ENCODE results near the gene CD7.

The CD7 gene

GRCh38 chr17:82267575-82268379 is 49.6 kb downstream of the CD7 start:
- H3K36me3 ChIP-seq (ENCODE audit: insufficient read depth, low read length): peaks cover 63% of the 10 kb centered on the region
- peaks cover 3% of the 10 kb centered on the region; the same call in 1 of the 2 replicates for H3K4me1 ChIP-seq (ENCODE audit: insufficient read depth, low read length)
- no peaks in the 10 kb centered on the region for H3K9me3 ChIP-seq (ENCODE audit: insufficient read depth, low read depth, low read length)
- H3K27ac ChIP-seq (ENCODE audit: low read depth, low read length): no peak overlapping the region
- no peak overlapping the region for H3K4me3 ChIP-seq (ENCODE audit: low read length)
- no peaks in the 10 kb centered on the region for H3K27me3 ChIP-seq (ENCODE audit: insufficient read depth, low read length)
- no peak overlapping the region for H3K9ac ChIP-seq (ENCODE audit: low read depth, low read length)
- 89% methylated on average over 21 of the region's 21 CpGs for WGBS

- Histone ChIP-seq H3K4me3 (ENCODE audit: low read length) (no peak overlapping the region), H3K27ac (ENCODE audit: low read depth, low read length) (no peak overlapping the region), H3K36me3 (ENCODE audit: insufficient read depth, low read length) (peaks cover 71% of the 10 kb centered on the region), H3K9me3 (ENCODE audit: insufficient read depth, low read depth, low read length) (no peaks in the 10 kb centered on the region), H3K4me1 (ENCODE audit: insufficient read depth, low read length) (0 out of 2 replicates have a peak, but pooled peaks cover 3% of the 10 kb centered on the region), H3K27me3 (ENCODE audit: insufficient read depth, low read length) (no peaks in the 10 kb centered on the region), H3K9ac (ENCODE audit: low read depth, low read length) (no peak overlapping the region)
- WGBS: 94% methylated on average over 10 of the region's 10 CpGs
These were observed 51.3 kb downstream of the CD7 start for GRCh38 chr17:82266142-82266541.
